NT2/D1 (cell line): ENCODE results near the gene IFT57.

Experiments
- SUZ12 ChIP-seq: IDR thresholded peaks from 2 replicates; pipeline ENCODE4 v1.6.1; 2011; ENCODE audit not compliant: insufficient read length, insufficient read depth; ENCODE audit errors: extremely low read depth
- ZNF274 ChIP-seq: IDR thresholded peaks from 2 replicates; pipeline ENCODE4 v1.6.1; 2011; ENCODE audit warnings: mild to moderate bottlenecking, low read depth, low read length

DNA sequence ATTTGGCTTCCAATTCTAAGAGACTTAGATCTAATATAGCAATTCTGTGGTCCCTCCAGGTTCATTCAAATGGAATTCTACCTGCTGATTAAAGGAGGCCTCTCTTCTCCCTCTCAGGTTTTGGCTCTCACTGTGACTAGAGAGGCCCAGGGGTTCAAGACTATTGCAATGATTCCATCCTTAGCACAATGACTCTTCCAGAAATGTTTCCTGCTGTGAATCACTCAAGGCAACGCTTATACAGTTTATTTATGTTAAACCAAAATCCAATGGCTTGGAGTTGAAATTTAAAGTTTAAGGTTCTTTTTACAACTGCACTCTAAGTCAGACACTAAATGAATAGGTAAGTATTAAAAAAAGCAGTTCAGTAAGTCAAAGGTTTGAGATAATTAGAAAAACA lies 39.9 kb downstream of the IFT57 start:
- TF ChIP-seq SUZ12 (no peak), ZNF274 (no peak)
